Adrenal gland (tissue), 12 donors: ENCODE results near the gene PLCB1. TPM values are rescaled to one million over a fixed set of nuclear protein-coding genes. Genes with fewer than 3 reads are reported as not detected.

Experiments
- DNase-seq, 7 donors: peaks; one replicate each; pipeline ENCODE4 v3.0.0-alpha.2; 2019 to 2020
- H3K27ac ChIP-seq, 5 donors: fragments of 200-600 bp; sonication (generic) in 4 of 5; 1 replicate in 3 of 5; 2 replicates in 2 of 5; pipeline versions ENCODE4 v1.5.1 to v1.8.0; 2016 to 2020; ENCODE audit warnings: mild to moderate bottlenecking in 1 of 5
- H3K27me3 ChIP-seq: fragments of 200-600 bp; 2 replicates; pipeline ENCODE4 v1.8.0; 2021
- H3K36me3 ChIP-seq, 2 donors: fragments of 200-600 bp; replicated peaks in 1 of 2; 1 replicate in 1 of 2; 2 replicates in 1 of 2; pipeline versions ENCODE4 v1.5.1 to v1.8.0; 2018 to 2022
- H3K4me1 ChIP-seq, 2 donors: fragments of 200-600 bp; replicated peaks in 1 of 2; 1 replicate in 1 of 2; 2 replicates in 1 of 2; pipeline versions ENCODE4 v1.5.1 to v1.8.0; 2018 to 2021
- H3K4me3 ChIP-seq, 4 donors: fragments of 200-600 bp; sonication (generic) in 3 of 4; one replicate each; pipeline ENCODE4 v1.5.1; 2016 to 2018
- H3K9me3 ChIP-seq, 3 donors: fragments of 200-600 bp; sonication (generic) in 1 of 3; replicated peaks in 1 of 3; 1 replicate in 2 of 3; 2 replicates in 1 of 3; pipeline versions ENCODE4 v1.5.1 to v1.8.0; 2016 to 2021
- CTCF ChIP-seq, 6 experiments: fragments of 450-650 bp in 4 of 6; fragments of 200-600 bp in 2 of 6; sonication (generic) in 1 of 6; IDR thresholded peaks; 1 replicate in 5 of 6; 2 replicates in 1 of 6; pipeline versions ENCODE4 v1.5.1 to v1.8.0; 2016 to 2021; ENCODE audit warnings: antibody characterized with exemption in 6 of 6, mild to moderate bottlenecking in 2 of 6, moderate library complexity in 1 of 6
- POLR2A ChIP-seq, 2 donors: fragments of 450-650 bp; IDR thresholded peaks; one replicate each; pipeline ENCODE4 v1.6.1; 2017; ENCODE audit warnings: antibody characterized with exemption in 2 of 2, mild to moderate bottlenecking in 2 of 2, moderate library complexity in 1 of 2
- WGBS, 4 donors: extraction: QIAGEN DNeasy Blood & Tissue Kit in 2 of 4; methylation state at CpG; one replicate each; pipeline versions ENCODE4 v1.1.5 to v1.1.7; 2013 to 2017; 5-methylcytosine and 5-hydroxymethylcytosine counted together
- intact Hi-C, 2 donors: fragments of 100-400 bp; cut with DNase I; formaldehyde crosslinking; loops; one replicate each; pipeline versions ENCODE4 v1.14.1 to v1.15.0; 2022 to 2023
- polyA plus RNA-seq, 3 donors: library from polyadenylated mRNA; stranded (reverse); fragments of 200-250 nt in 2 of 3; fragments of 350-450 nt in 1 of 3; fragmentation: Illumina TruSeq in 1 of 3; extraction: RNeasy Lipid Tissue Mini Kit (QIAGEN cat#74804) in 1 of 3; gene quantifications; one replicate each; pipeline ENCODE4 v1.2.3, GENCODE V29; 2013 to 2014
- total RNA-seq, 9 donors: library from RNA; depleted of rRNA in 4 of 9; stranded (reverse); fragments of >200 nt in 4 of 9; fragments of 120-200 nt in 1 of 9; fragmentation: NEBNext Ultra II Directional in 1 of 9; extraction: Animal tissue kit (Norgen Biotek cat#: 25700) in 1 of 9; gene quantifications; one replicate each; pipeline versions ENCODE4 v1.1.0 to v1.2.4, GENCODE V29; 2013 to 2023
- donor health status: healthy with polysubstance abuse.
- donor health status: Bipolar disorder and iron deficiency.
- donor health status: DM: yes; HTN: yes; CAD: no.
- donor health status: DM: no; HTN: no; CAD: no.
- donor health status: DM: no; HTN: no; CAD: no.
- donor health status: DM: yes; HTN: yes; CAD: no.

Gene PLCB1
- total and polyA plus RNA-seq, 12 donors: 7.7 to 56.6 (median 27.9) TPM

GRCh38 chr20:8313073-8313472 lies 181.0 kb downstream of the PLCB1 start:
- intact Hi-C loops: no loop called here
- Histone ChIP-seq H3K4me3 (no peak overlapping the region), H3K36me3 (no peaks in the 10 kb centered on the region), H3K27me3 (no peaks in the 10 kb centered on the region), H3K9me3 (no peaks in the 10 kb centered on the region), H3K27ac (no peak overlapping the region), H3K4me1 (peaks cover 0 to 11% of the 10 kb centered on the region in 2 donors)
- TF ChIP-seq POLR2A (IDR thresholded peaks at IDR 0.05): no peak
- TF ChIP-seq CTCF (IDR thresholded peaks at IDR 0.05): no peak
- 97 to 100% (median 99%) methylated on average over 1 of the region's 1 CpG for WGBS, 4 donors
- DNase-seq: no peak

GRCh38 chr20:8315639-8316573 lies 183.8 kb downstream of the PLCB1 start:
- no peaks in the 10 kb centered on the region for H3K27me3 ChIP-seq
- no peaks in the 10 kb centered on the region for H3K9me3 ChIP-seq
- no peak overlapping the region for H3K4me3 ChIP-seq
- peaks cover 0 to 8% of the 10 kb centered on the region in 2 donors for H3K4me1 ChIP-seq
- 92 to 96% (median 94%) methylated on average over 10 of the region's 10 CpGs for WGBS, 4 donors
- no peak for DNase-seq
- no peak overlapping the region for H3K27ac ChIP-seq
- intact Hi-C loops: no loop called here
- TF ChIP-seq POLR2A (IDR thresholded peaks at IDR 0.05): no peak
- TF ChIP-seq CTCF (IDR thresholded peaks at IDR 0.05): no peak
- H3K36me3 ChIP-seq: no peaks in the 10 kb centered on the region

GRCh38 chr20:8317448-8317847 lies 185.4 kb downstream of the PLCB1 start:
- WGBS, 4 donors: 97 to 100% (median 100%) methylated on average over 1 of the region's 1 CpG
- Histone ChIP-seq H3K4me3 (no peak overlapping the region), H3K27me3 (no peaks in the 10 kb centered on the region), H3K36me3 (no peaks in the 10 kb centered on the region), H3K4me1 (peaks cover 0 to 8% of the 10 kb centered on the region in 2 donors), H3K9me3 (no peaks in the 10 kb centered on the region), H3K27ac (no peak overlapping the region)
- no peak for TF ChIP-seq POLR2A (IDR thresholded peaks at IDR 0.05)
- intact Hi-C loops: no loop called here
- DNase-seq: no peak

GRCh38 chr20:8318965-8319625 lies 187.0 kb downstream of the PLCB1 start:
- no peak for TF ChIP-seq CTCF (IDR thresholded peaks at IDR 0.05)
- TF ChIP-seq POLR2A (IDR thresholded peaks at IDR 0.05): no peak

More at GRCh38 chr20:8318965-8319625, 187.0 kb downstream of the PLCB1 start:
- Histone ChIP-seq H3K4me1 (peaks cover 0 to 8% of the 10 kb centered on the region in 2 donors), H3K27ac (no peak overlapping the region), H3K27me3 (no peaks in the 10 kb centered on the region), H3K4me3 (no peak overlapping the region), H3K9me3 (no peaks in the 10 kb centered on the region), H3K36me3 (no peaks in the 10 kb centered on the region)
- WGBS, 4 donors: 86 to 91% (median 87%) methylated on average over 3 of the region's 3 CpGs
- DNase-seq: no peak
- intact Hi-C loops: no loop called here
